CD4-positive, alpha-beta memory T cell (primary cell): ENCODE data around the gene ZNF629. TPM values are rescaled to one million over a fixed set of nuclear protein-coding genes. Genes with fewer than 3 reads are reported as not detected.

Experiments used
- CTCF ChIA-PET: fragments of 350-600 bp; sonication (Branson Sonifier 250); formaldehyde crosslinking; loops from one replicate; lab custom pipeline; 2021; ENCODE audit warnings: inconsistent platforms; ENCODE audit not compliant: partially characterized antibody; lab: Charles Lee
- POLR2A ChIA-PET: fragments of 350-600 bp; sonication (Branson Sonifier 250); formaldehyde crosslinking; loops from one replicate; lab custom pipeline; 2021; ENCODE audit not compliant: partially characterized antibody; lab: Charles Lee
- DNase-seq, 5 donors: peaks; one replicate each; pipeline versions ENCODE4 v3.0.0 to v3.0.0-alpha.2; 2020 to 2022; ENCODE audit warnings: mixed read lengths in 1 of 5
- H3K27ac ChIP-seq: one replicate; pipeline ENCODE4 v1.7.0; 2013; ENCODE audit warnings: low read depth, low read length
- H3K27me3 ChIP-seq: 2 replicates; pipeline ENCODE4 v1.7.0; 2013; ENCODE audit warnings: mild to moderate bottlenecking, low read length, moderate library complexity; ENCODE audit not compliant: insufficient read depth
- H3K36me3 ChIP-seq: 2 replicates; pipeline ENCODE4 v1.7.0; 2013; ENCODE audit warnings: mild to moderate bottlenecking, low read length, moderate library complexity; ENCODE audit not compliant: insufficient read depth
- H3K4me1 ChIP-seq: 2 replicates; pipeline ENCODE4 v1.7.0; 2013; ENCODE audit warnings: mild to moderate bottlenecking, low read length, moderate library complexity; ENCODE audit not compliant: insufficient read depth
- H3K4me3 ChIP-seq, 2 donors: one replicate each; pipeline ENCODE4 v1.7.0; 2013; ENCODE audit warnings: low read length in 2 of 2, mild to moderate bottlenecking in 1 of 2
- H3K9me3 ChIP-seq, 2 donors: one replicate each; pipeline ENCODE4 v1.7.0; 2013; ENCODE audit warnings: low read length in 2 of 2, control low read depth in 1 of 2; ENCODE audit not compliant: control insufficient read depth in 1 of 2
- H3K27ac Mint-ChIP-seq, 7 donors: one replicate each; pipeline ENCODE4 v1.8.0; 2020 to 2021; ENCODE audit warnings: mixed read lengths in 7 of 7, mild to moderate bottlenecking in 6 of 7, inconsistent platforms in 3 of 7, moderate library complexity in 3 of 7
- H3K27me3 Mint-ChIP-seq, 2 donors: one replicate each; pipeline ENCODE4 v1.8.0; 2020 to 2021; ENCODE audit warnings: mixed read lengths in 2 of 2
- H3K36me3 Mint-ChIP-seq, 2 donors: one replicate each; pipeline ENCODE4 v1.8.0; 2020 to 2021; ENCODE audit warnings: mixed read lengths in 2 of 2, inconsistent platforms in 1 of 2, mild to moderate bottlenecking in 1 of 2
- H3K4me1 Mint-ChIP-seq, 4 donors: one replicate each; pipeline ENCODE4 v1.8.0; 2020 to 2021; ENCODE audit warnings: mixed read lengths in 4 of 4, mild to moderate bottlenecking in 1 of 4
- H3K4me3 Mint-ChIP-seq, 8 donors: one replicate each; pipeline ENCODE4 v1.8.0; 2020 to 2021; ENCODE audit warnings: mixed read lengths in 8 of 8, mild to moderate bottlenecking in 7 of 8, moderate library complexity in 6 of 8, inconsistent platforms in 3 of 8
- H3K9me3 Mint-ChIP-seq, 8 donors: one replicate each; pipeline ENCODE4 v1.8.0; 2020 to 2021; ENCODE audit warnings: mixed read lengths in 8 of 8, mild to moderate bottlenecking in 5 of 8, inconsistent platforms in 3 of 8, moderate library complexity in 1 of 8
- intact Hi-C: fragments of 100-400 bp; cut with micrococcal nuclease; formaldehyde crosslinking; loops from one replicate; pipeline ENCODE4 v1.15.1; 2023
- polyA plus RNA-seq, 2 donors: library from polyadenylated mRNA; unstranded; fragments of 300-500 nt; fragmentation: Illumina TruSeq; gene quantifications; one replicate each; pipeline ENCODE4 v1.2.3, GENCODE V29; 2021
- total RNA-seq, 2 experiments: library from RNA; stranded (reverse); gene quantifications; one replicate each; pipeline ENCODE4 v1.2.3, GENCODE V29; 2021

The ZNF629 gene
- total and polyA plus RNA-seq, 4 experiments from 2014 or later: 0.07 to 5.4 (median 2.8) TPM

- H3K27ac Mint-ChIP-seq: peak overlapping the region; percentile 25 to 84 (median 50)
- intact Hi-C loops: loop anchor here (1.0 kb wide), 3 partner anchors 9 to 70 kb away; partner anchors contain the start of gene ZNF629
Observed at GRCh38 chr16:30805370-30806169, 18.6 kb upstream of the ZNF629 start.

DNA sequence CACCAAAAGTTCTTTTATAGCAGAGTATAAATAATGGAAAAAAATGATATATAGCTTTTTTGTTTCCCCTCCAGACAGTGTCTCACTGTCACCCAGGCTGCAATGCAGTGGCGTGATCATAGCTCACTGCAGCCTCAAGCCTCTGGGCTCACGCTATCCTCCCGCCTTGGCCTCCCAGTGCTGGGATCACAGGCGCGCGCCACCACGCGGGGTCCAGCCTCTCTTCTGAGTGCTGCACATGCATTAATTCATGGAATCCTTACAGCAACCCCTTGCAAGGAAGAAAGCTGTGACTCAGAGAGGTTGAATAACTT, 18.0 kb upstream of the ZNF629 start:
- peak in 1 of 5 donors; percentile 3 for DNase-seq
- ChIA-PET POLR2A (interaction anchor here (0.8 to 2.7 kb wide), 13 partner anchors 10 to 269 kb away, joined by 3 to 45 read pairs (median 6); partner anchors contain the start of genes CTF1, PHKG2, ZNF629 and ZNF646), CTCF (interaction anchor here (0.8 to 3.5 kb wide), 8 partner anchors 9 to 98 kb away, joined by 3 to 42 read pairs (median 4); partner anchors contain the start of gene ZNF629)
- Mint-ChIP-seq H3K4me3 (peak overlapping the region; percentile 73 to 91 (median 80)), H3K9me3 (no peaks in the 10 kb centered on the region), H3K27me3 (no peaks in the 10 kb centered on the region), H3K27ac (peak overlapping the region in 6 of 7 donors; percentile 30 to 84 (median 57)), H3K36me3 (no peaks in the 10 kb centered on the region), H3K4me1 (peaks cover 9 to 28% (median 13%) of the 10 kb centered on the region in 4 donors)
- Histone ChIP-seq H3K4me3 (peak overlapping the region; percentile 43 to 54), H3K27me3 (no peaks in the 10 kb centered on the region), H3K36me3 (no peaks in the 10 kb centered on the region), H3K4me1 (peaks cover 19% of the 10 kb centered on the region), H3K27ac (peak overlapping the region; percentile 47), H3K9me3 (no peaks in the 10 kb centered on the region)
- intact Hi-C loops: loop anchor here (1.0 kb wide), 3 partner anchors 9 to 70 kb away; partner anchors contain the start of gene ZNF629

More at GRCh38 chr16:30805370-30806169, 18.6 kb upstream of the ZNF629 start:
- POLR2A ChIA-PET: interaction anchor here (0.8 to 2.7 kb wide), 14 partner anchors 9 to 295 kb away, joined by 3 to 45 read pairs (median 6); partner anchors contain the start of genes CTF1, PHKG2, ZNF629 and ZNF646
- peaks cover 9 to 28% (median 13%) of the 10 kb centered on the region in 4 donors for H3K4me1 Mint-ChIP-seq
- H3K36me3 Mint-ChIP-seq: no peaks in the 10 kb centered on the region
- H3K9me3 ChIP-seq: no peaks in the 10 kb centered on the region
- peaks cover 19% of the 10 kb centered on the region for H3K4me1 ChIP-seq
- H3K4me3 ChIP-seq: peak overlapping the region; percentile 43 to 54
- no peaks in the 10 kb centered on the region for H3K36me3 ChIP-seq
- no peaks in the 10 kb centered on the region for H3K9me3 Mint-ChIP-seq
- no peaks in the 10 kb centered on the region for H3K27me3 Mint-ChIP-seq
- H3K27ac ChIP-seq: peak overlapping the region; percentile 47
- CTCF ChIA-PET: interaction anchor here (0.8 to 3.5 kb wide), 9 partner anchors 9 to 97 kb away, joined by 3 to 42 read pairs (median 3); partner anchors contain the start of gene ZNF629
- peak; percentile 40 to 51 (median 42) for DNase-seq
- no peaks in the 10 kb centered on the region for H3K27me3 ChIP-seq
- H3K4me3 Mint-ChIP-seq: peak overlapping the region; percentile 73 to 91 (median 80)

- H3K27me3 Mint-ChIP-seq: no peaks in the 10 kb centered on the region
- DNase-seq: no peak
- intact Hi-C loops: no loop called here
- no peak overlapping the region for H3K4me3 ChIP-seq
- H3K36me3 ChIP-seq: no peaks in the 10 kb centered on the region
- no peaks in the 10 kb centered on the region for H3K9me3 Mint-ChIP-seq
- H3K4me1 Mint-ChIP-seq: peaks cover 9 to 28% (median 13%) of the 10 kb centered on the region in 4 donors
- CTCF ChIA-PET: interaction anchor here (1.2 to 1.4 kb wide), 2 partner anchors 10 to 12 kb away, joined by 3 to 4 read pairs; no protein-coding TSS in a partner anchor
- H3K4me1 ChIP-seq: peaks cover 19% of the 10 kb centered on the region
- POLR2A ChIA-PET: no interaction called here
- peak overlapping the region in 4 of 8 donors; percentile 29 to 46 (median 36) for H3K4me3 Mint-ChIP-seq
- H3K27me3 ChIP-seq: no peaks in the 10 kb centered on the region
- no peaks in the 10 kb centered on the region for H3K36me3 Mint-ChIP-seq
- H3K27ac Mint-ChIP-seq: peak overlapping the region in 2 of 7 donors; percentile 15 to 68
- no peaks in the 10 kb centered on the region for H3K9me3 ChIP-seq
- no peak overlapping the region for H3K27ac ChIP-seq
Observed at GRCh38 chr16:30802936-30803335, 15.9 kb upstream of the ZNF629 start.

- no peak for DNase-seq
- Mint-ChIP-seq H3K4me1 (peaks cover 0 to 3% (median 0%) of the 10 kb centered on the region in 4 donors), H3K4me3 (no peak overlapping the region), H3K27ac (no peak overlapping the region), H3K9me3 (no peaks in the 10 kb centered on the region), H3K27me3 (no peaks in the 10 kb centered on the region), H3K36me3 (no peaks in the 10 kb centered on the region)
- intact Hi-C loops: no loop called here
- Histone ChIP-seq H3K36me3 (no peaks in the 10 kb centered on the region), H3K4me1 (no peaks in the 10 kb centered on the region), H3K27me3 (no peaks in the 10 kb centered on the region), H3K9me3 (no peaks in the 10 kb centered on the region), H3K4me3 (no peak overlapping the region), H3K27ac (no peak overlapping the region)
- ChIA-PET CTCF (no interaction called here), POLR2A (no interaction called here)
Observed at GRCh38 chr16:30797670-30798309, 10.8 kb upstream of the ZNF629 start.

DNA sequence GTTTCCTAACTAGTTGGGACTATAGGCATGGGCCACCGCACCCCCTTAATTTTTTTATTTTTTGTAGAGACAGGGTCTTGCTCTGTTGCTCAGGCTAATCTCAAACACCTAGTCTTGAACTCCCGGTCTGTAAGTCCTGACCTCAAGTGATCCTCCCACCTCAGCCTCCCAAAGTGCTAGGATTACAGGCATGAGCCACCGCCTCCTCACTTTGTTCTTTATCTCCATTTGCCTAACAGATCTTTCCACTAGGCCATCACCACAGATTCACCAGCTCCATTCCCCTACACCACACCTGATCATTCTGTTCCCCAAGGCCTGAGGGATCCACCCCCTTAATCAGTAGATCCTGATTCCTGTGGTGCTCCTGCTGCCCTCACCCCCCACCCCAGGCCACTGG, 7.6 kb upstream of the ZNF629 start:
- H3K4me1 Mint-ChIP-seq: no peaks in the 10 kb centered on the region
- H3K4me3 ChIP-seq: no peak overlapping the region
- H3K27me3 ChIP-seq: no peaks in the 10 kb centered on the region
- CTCF ChIA-PET: interaction anchor here (1.6 kb wide), 1 partner anchor 50 kb away, joined by 4 read pairs; no protein-coding TSS in a partner anchor
- no peak overlapping the region for H3K4me3 Mint-ChIP-seq
- no peaks in the 10 kb centered on the region for H3K4me1 ChIP-seq
- H3K27ac ChIP-seq: no peak overlapping the region
- intact Hi-C loops: no loop called here
- POLR2A ChIA-PET: no interaction called here
- DNase-seq: no peak
- H3K27me3 Mint-ChIP-seq: no peaks in the 10 kb centered on the region
- H3K9me3 Mint-ChIP-seq: no peaks in the 10 kb centered on the region
- no peaks in the 10 kb centered on the region for H3K36me3 ChIP-seq
- no peaks in the 10 kb centered on the region for H3K36me3 Mint-ChIP-seq
- peak overlapping the region in 1 of 7 donors; percentile 73 for H3K27ac Mint-ChIP-seq
- no peaks in the 10 kb centered on the region for H3K9me3 ChIP-seq

GRCh38 chr16:30793508-30794069, 6.6 kb upstream of the ZNF629 start:
- Mint-ChIP-seq H3K36me3 (no peaks in the 10 kb centered on the region), H3K4me3 (no peak overlapping the region), H3K27ac (no peak overlapping the region), H3K27me3 (no peaks in the 10 kb centered on the region), H3K4me1 (no peaks in the 10 kb centered on the region), H3K9me3 (no peaks in the 10 kb centered on the region)
- intact Hi-C loops: no loop called here
- Histone ChIP-seq H3K27me3 (no peaks in the 10 kb centered on the region), H3K9me3 (no peaks in the 10 kb centered on the region), H3K4me1 (no peaks in the 10 kb centered on the region), H3K4me3 (no peak overlapping the region), H3K27ac (no peak overlapping the region), H3K36me3 (no peaks in the 10 kb centered on the region)
- POLR2A ChIA-PET: no interaction called here
- CTCF ChIA-PET: interaction anchor here (0.8 kb wide), 1 partner anchor 21 kb away, joined by 3 read pairs; no protein-coding TSS in a partner anchor
- DNase-seq: no peak
